Measurements from ENCODE around the gene COX10.

The COX10 gene

GRCh38 chr17:14042411-14042810, 26.9 kb upstream of the COX10 start:
- Histone ChIP-seq H3K36me3 (ENCODE audit: insufficient read depth, insufficient read length, low read length) (no peaks in the 10 kb centered on the region), H3K9ac (ENCODE audit: insufficient read length, low read depth) (no peak overlapping the region), H3K4me3 (ENCODE audit: insufficient read length, low read depth) (no peak overlapping the region), H3K27me3 (ENCODE audit: insufficient read depth, insufficient read length) (no peaks in the 10 kb centered on the region), H3K9me3 (ENCODE audit: insufficient read depth, low read length) (no peaks in the 10 kb centered on the region), H3K4me1 (ENCODE audit: insufficient read depth, insufficient read length) (no peaks in the 10 kb centered on the region)
- no peak for DNase-seq (ENCODE audit: low read depth, low spot score)
- TF ChIP-seq YY1 (IDR thresholded peaks at IDR 0.05; ENCODE audit: insufficient read depth, insufficient read length), result no peak
- no peak for TF ChIP-seq ZNF274 (IDR thresholded peaks at IDR 0.05; ENCODE audit: low read depth, low read length)

DNA sequence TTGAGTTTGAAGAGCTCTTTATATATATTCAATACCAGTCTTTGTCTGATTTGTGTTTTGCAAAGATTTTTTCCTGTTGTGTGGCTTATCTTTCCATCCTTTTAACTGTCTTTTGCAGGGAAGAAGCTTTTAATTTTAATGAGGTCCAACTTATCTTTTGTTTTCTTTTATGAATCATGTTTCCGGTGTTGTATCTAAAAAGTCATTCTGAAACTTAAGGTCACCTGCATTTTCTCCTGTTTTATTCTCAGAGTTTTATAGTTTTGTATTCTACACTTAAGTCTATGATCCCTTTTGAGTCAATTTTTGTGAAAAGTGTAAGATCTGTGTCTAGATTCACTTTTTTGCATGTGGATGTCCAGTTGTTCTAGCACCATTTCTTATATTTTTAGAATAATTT, 24.6 kb upstream of the COX10 start:
- no peak overlapping the region for H3K4me3 ChIP-seq (ENCODE audit: insufficient read length, low read depth)
- no peak overlapping the region for H3K9ac ChIP-seq (ENCODE audit: insufficient read length, low read depth)
- no peaks in the 10 kb centered on the region for H3K9me3 ChIP-seq (ENCODE audit: insufficient read depth, low read length)
- no peaks in the 10 kb centered on the region for H3K36me3 ChIP-seq (ENCODE audit: insufficient read depth, insufficient read length, low read length)
- DNase-seq (ENCODE audit: low read depth, low spot score), result no peak
- H3K27me3 ChIP-seq (ENCODE audit: insufficient read depth, insufficient read length), result no peaks in the 10 kb centered on the region
- no peaks in the 10 kb centered on the region for H3K4me1 ChIP-seq (ENCODE audit: insufficient read depth, insufficient read length)
- TF ChIP-seq ZNF274 (IDR thresholded peaks at IDR 0.05; ENCODE audit: low read depth, low read length), result no peak
- TF ChIP-seq YY1 (IDR thresholded peaks at IDR 0.05; ENCODE audit: insufficient read depth, insufficient read length), result no peak
- TF ChIP-seq SUZ12 (IDR thresholded peaks at IDR 0.05; ENCODE audit: extremely low read depth, insufficient read depth, insufficient read length), result no peak

GRCh38 chr17:14046978-14047377, 22.3 kb upstream of the COX10 start:
- Histone ChIP-seq H3K9me3 (ENCODE audit: insufficient read depth, low read length) (no peaks in the 10 kb centered on the region), H3K4me1 (ENCODE audit: insufficient read depth, insufficient read length) (no peaks in the 10 kb centered on the region), H3K27me3 (ENCODE audit: insufficient read depth, insufficient read length) (no peaks in the 10 kb centered on the region), H3K4me3 (ENCODE audit: insufficient read length, low read depth) (no peak overlapping the region), H3K9ac (ENCODE audit: insufficient read length, low read depth) (no peak overlapping the region), H3K36me3 (ENCODE audit: insufficient read depth, insufficient read length, low read length) (peaks cover 4% of the 10 kb centered on the region)
- no peak for DNase-seq (ENCODE audit: low read depth, low spot score)
- TF ChIP-seq ZNF274 (IDR thresholded peaks at IDR 0.05; ENCODE audit: low read depth, low read length) (no peak), SUZ12 (IDR thresholded peaks at IDR 0.05; ENCODE audit: extremely low read depth, insufficient read depth, insufficient read length) (no peak)

DNA sequence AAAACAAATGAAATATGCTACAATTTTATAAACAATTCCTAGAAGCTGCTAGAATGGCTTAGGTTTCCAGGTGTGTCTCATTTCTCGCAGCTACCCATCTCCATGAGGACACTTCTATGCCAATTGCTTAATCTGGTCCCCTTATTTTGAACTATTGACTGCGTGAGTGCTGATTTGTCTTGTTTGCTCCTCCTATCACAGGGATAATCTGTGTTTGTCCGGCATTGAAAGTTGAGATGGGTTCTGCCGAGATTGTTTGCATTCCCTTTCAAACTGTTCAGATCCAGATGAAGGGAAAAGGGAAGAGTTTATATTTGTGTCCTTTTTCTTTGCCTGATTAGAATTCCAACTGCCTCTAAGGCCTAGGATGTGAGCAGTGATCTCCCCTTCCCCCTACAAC, 21.7 kb upstream of the COX10 start:
- H3K4me1 ChIP-seq (ENCODE audit: insufficient read depth, insufficient read length), result no peaks in the 10 kb centered on the region
- H3K4me3 ChIP-seq (ENCODE audit: insufficient read length, low read depth), result no peak overlapping the region
- no peaks in the 10 kb centered on the region for H3K27me3 ChIP-seq (ENCODE audit: insufficient read depth, insufficient read length)
- H3K9me3 ChIP-seq (ENCODE audit: insufficient read depth, low read length), result no peaks in the 10 kb centered on the region
- no peak overlapping the region for H3K9ac ChIP-seq (ENCODE audit: insufficient read length, low read depth)
- no peak for DNase-seq (ENCODE audit: low read depth, low spot score)
- peaks cover 4% of the 10 kb centered on the region for H3K36me3 ChIP-seq (ENCODE audit: insufficient read depth, insufficient read length, low read length)
- TF ChIP-seq ZNF274 (IDR thresholded peaks at IDR 0.05; ENCODE audit: low read depth, low read length), result no peak
- no peak for TF ChIP-seq YY1 (IDR thresholded peaks at IDR 0.05; ENCODE audit: insufficient read depth, insufficient read length)
- no peak for TF ChIP-seq SUZ12 (IDR thresholded peaks at IDR 0.05; ENCODE audit: extremely low read depth, insufficient read depth, insufficient read length)

DNA sequence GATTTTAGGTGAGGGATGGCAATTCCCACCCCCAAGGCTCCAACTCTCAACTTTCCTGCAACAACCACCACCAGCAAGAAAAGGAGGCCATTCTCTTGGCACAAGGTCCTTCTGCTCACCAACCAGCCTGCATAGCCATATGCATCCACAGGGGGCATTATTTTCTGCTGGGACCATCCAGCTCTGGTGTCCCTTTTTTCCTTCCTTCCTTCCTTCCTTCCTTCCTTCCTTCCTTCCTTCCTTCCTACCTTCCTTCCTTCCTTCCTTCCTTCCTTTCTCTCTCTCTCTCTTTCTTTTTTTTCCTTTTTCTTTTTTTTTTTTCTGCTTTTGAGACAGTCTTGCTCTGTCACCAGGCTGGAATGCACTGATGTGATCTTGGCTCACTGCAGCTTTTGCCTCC, 21.1 kb upstream of the COX10 start:
- H3K9me3 ChIP-seq (ENCODE audit: insufficient read depth, low read length), result no peaks in the 10 kb centered on the region
- peaks cover 4% of the 10 kb centered on the region for H3K36me3 ChIP-seq (ENCODE audit: insufficient read depth, insufficient read length, low read length)
- TF ChIP-seq ZNF274 (IDR thresholded peaks at IDR 0.05; ENCODE audit: low read depth, low read length) (no peak), SUZ12 (IDR thresholded peaks at IDR 0.05; ENCODE audit: extremely low read depth, insufficient read depth, insufficient read length) (no peak), YY1 (IDR thresholded peaks at IDR 0.05; ENCODE audit: insufficient read depth, insufficient read length) (no peak)
- no peak overlapping the region for H3K9ac ChIP-seq (ENCODE audit: insufficient read length, low read depth)
- no peaks in the 10 kb centered on the region for H3K4me1 ChIP-seq (ENCODE audit: insufficient read depth, insufficient read length)
- no peaks in the 10 kb centered on the region for H3K27me3 ChIP-seq (ENCODE audit: insufficient read depth, insufficient read length)
- H3K4me3 ChIP-seq (ENCODE audit: insufficient read length, low read depth), result no peak overlapping the region
- DNase-seq (ENCODE audit: low read depth, low spot score), result no peak

DNA sequence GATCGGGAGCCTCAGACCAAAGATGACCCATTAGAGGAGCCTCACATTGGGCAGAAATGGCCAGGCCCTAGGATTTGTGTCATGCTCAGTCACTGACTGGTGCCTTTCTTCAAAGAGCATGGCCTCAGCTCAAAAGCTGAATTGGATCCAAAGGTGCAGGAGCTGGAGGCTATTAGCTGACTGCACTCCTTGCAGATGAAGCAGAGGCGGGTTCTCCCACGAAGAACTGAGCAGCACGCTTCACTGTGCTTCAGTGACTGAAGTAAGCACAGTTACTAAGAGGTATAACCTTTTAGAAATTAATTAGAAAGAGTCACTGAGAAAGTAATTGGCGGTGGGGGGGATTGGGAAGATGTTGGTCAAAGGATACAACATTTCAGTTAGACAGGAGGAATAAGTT, 18.7 kb upstream of the COX10 start:
- Histone ChIP-seq H3K4me3 (ENCODE audit: insufficient read length, low read depth) (no peak overlapping the region), H3K4me1 (ENCODE audit: insufficient read depth, insufficient read length) (no peaks in the 10 kb centered on the region), H3K36me3 (ENCODE audit: insufficient read depth, insufficient read length, low read length) (peaks cover 4% of the 10 kb centered on the region), H3K9me3 (ENCODE audit: insufficient read depth, low read length) (no peaks in the 10 kb centered on the region), H3K27me3 (ENCODE audit: insufficient read depth, insufficient read length) (no peaks in the 10 kb centered on the region), H3K9ac (ENCODE audit: insufficient read length, low read depth) (no peak overlapping the region)
- no peak for DNase-seq (ENCODE audit: low read depth, low spot score)
- no peak for TF ChIP-seq SUZ12 (IDR thresholded peaks at IDR 0.05; ENCODE audit: extremely low read depth, insufficient read depth, insufficient read length)
- no peak for TF ChIP-seq ZNF274 (IDR thresholded peaks at IDR 0.05; ENCODE audit: low read depth, low read length)
- TF ChIP-seq YY1 (IDR thresholded peaks at IDR 0.05; ENCODE audit: insufficient read depth, insufficient read length), result no peak

DNA sequence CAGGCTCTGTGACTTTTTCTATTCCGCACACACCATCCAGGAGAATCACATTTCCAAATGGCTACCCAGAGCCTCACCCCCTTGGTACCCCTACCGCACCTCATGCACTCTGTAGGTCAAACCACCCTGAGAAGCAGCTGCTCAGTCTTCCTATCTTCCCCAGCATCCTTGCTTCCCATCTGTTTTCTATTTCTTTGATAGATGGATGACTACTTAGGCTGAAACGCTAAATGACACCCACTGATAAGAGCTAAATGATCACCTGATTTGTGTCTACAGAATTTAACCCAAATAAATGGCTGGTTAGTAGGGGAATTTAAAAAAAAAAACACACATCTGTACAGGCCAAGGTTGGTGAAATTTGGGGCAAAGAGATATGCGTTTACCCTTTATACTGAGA, 17.6 kb upstream of the COX10 start:
- Histone ChIP-seq H3K27me3 (ENCODE audit: insufficient read depth, insufficient read length) (no peaks in the 10 kb centered on the region), H3K9me3 (ENCODE audit: insufficient read depth, low read length) (no peaks in the 10 kb centered on the region), H3K4me3 (ENCODE audit: insufficient read length, low read depth) (no peak overlapping the region), H3K36me3 (ENCODE audit: insufficient read depth, insufficient read length, low read length) (peaks cover 7% of the 10 kb centered on the region), H3K9ac (ENCODE audit: insufficient read length, low read depth) (no peak overlapping the region), H3K4me1 (ENCODE audit: insufficient read depth, insufficient read length) (no peaks in the 10 kb centered on the region)
- no peak for TF ChIP-seq SUZ12 (IDR thresholded peaks at IDR 0.05; ENCODE audit: extremely low read depth, insufficient read depth, insufficient read length)
- no peak for TF ChIP-seq YY1 (IDR thresholded peaks at IDR 0.05; ENCODE audit: insufficient read depth, insufficient read length)
- no peak for TF ChIP-seq ZNF274 (IDR thresholded peaks at IDR 0.05; ENCODE audit: low read depth, low read length)
- no peak for DNase-seq (ENCODE audit: low read depth, low spot score)

Measured in NT2/D1 (cell line).